ENCODE data around the gene NHLH1.

Gene NHLH1

GRCh38 chr1:160359559-160360226 lies 7.2 kb upstream of the NHLH1 start:
- DNase-seq, result no peak

GRCh38 chr1:160360227-160360695 lies 6.6 kb upstream of the NHLH1 start:
- no peak for DNase-seq

GRCh38 chr1:160361199-160361598 lies 5.7 kb upstream of the NHLH1 start:
- no peak for DNase-seq

- no peak for DNase-seq
Measured at GRCh38 chr1:160361814-160362167, 5.1 kb upstream of the NHLH1 start.

- no peak for DNase-seq
Measured at GRCh38 chr1:160362168-160362957, 4.5 kb upstream of the NHLH1 start.

- no peak for DNase-seq
Measured at GRCh38 chr1:160363010-160363409, 3.9 kb upstream of the NHLH1 start.

GRCh38 chr1:160363951-160364735 lies 2.7 kb upstream of the NHLH1 start:
- no peak for DNase-seq

- DNase-seq, result no peak
Measured at GRCh38 chr1:160365325-160365724, 1.5 kb upstream of the NHLH1 start.

GRCh38 chr1:160367516-160367900 lies 637 bp downstream of the NHLH1 start:
- DNase-seq, result no peak

GRCh38 chr1:160367934-160368923 lies 1.4 kb downstream of the NHLH1 start:
- no peak for DNase-seq

GRCh38 chr1:160369087-160369486 lies 2.2 kb downstream of the NHLH1 start:
- no peak for DNase-seq

GRCh38 chr1:160370561-160371345 lies 3.9 kb downstream of the NHLH1 start:
- no peak for DNase-seq

GRCh38 chr1:160371346-160371631 lies 4.4 kb downstream of the NHLH1 start:
- DNase-seq, result no peak

- no peak for DNase-seq
Measured at GRCh38 chr1:160371756-160372155, 4.9 kb downstream of the NHLH1 start.

GRCh38 chr1:160373696-160374095 lies 6.8 kb downstream of the NHLH1 start:
- no peak for DNase-seq

GRCh38 chr1:160374306-160375110 lies 7.6 kb downstream of the NHLH1 start:
- DNase-seq, result no peak

GRCh38 chr1:160375788-160376524 lies 9.1 kb downstream of the NHLH1 start:
- DNase-seq, result no peak

- DNase-seq, result no peak
Measured at GRCh38 chr1:160376525-160377131, 9.8 kb downstream of the NHLH1 start.

- DNase-seq, result no peak
Measured at GRCh38 chr1:160377585-160378206, 10.8 kb downstream of the NHLH1 start.

All from effector CD8-positive, alpha-beta T cell (primary cell).